22Rv1 (cell line): ENCODE results near the gene TSPAN9.

Source experiments
- H3K27ac ChIP-seq: fragments of 450-650 bp; 2 replicates; pipeline ENCODE4 v1.5.1; 2017
- CTCF ChIP-seq: fragments of 450-650 bp; IDR thresholded peaks from 2 replicates; pipeline ENCODE4 v1.5.1; 2017; ENCODE audit warnings: mild to moderate bottlenecking
- ZFX ChIP-seq: fragments of 450-650 bp; IDR thresholded peaks from 2 replicates; pipeline ENCODE4 v1.6.1; 2017; ENCODE audit warnings: antibody characterized with exemption, borderline replicate concordance

TSPAN9 gene

GRCh38 chr12:3225796-3226180 is 148.6 kb downstream of the TSPAN9 start:
- no peak overlapping the region for H3K27ac ChIP-seq
- TF ChIP-seq CTCF (no peak), ZFX (no peak)

- no peak overlapping the region for H3K27ac ChIP-seq
- no peak for TF ChIP-seq CTCF
- TF ChIP-seq ZFX: no peak
Observed at GRCh38 chr12:3226264-3226663, 149.1 kb downstream of the TSPAN9 start.

- no peak for TF ChIP-seq ZFX
- TF ChIP-seq CTCF: no peak
- H3K27ac ChIP-seq: no peak overlapping the region
Observed at GRCh38 chr12:3227076-3227975, 150.1 kb downstream of the TSPAN9 start.

- TF ChIP-seq CTCF (no peak), ZFX (no peak)
- no peak overlapping the region for H3K27ac ChIP-seq
Observed at GRCh38 chr12:3228552-3228951, 151.4 kb downstream of the TSPAN9 start.

- H3K27ac ChIP-seq: no peak overlapping the region
- TF ChIP-seq ZFX: no peak
- no peak for TF ChIP-seq CTCF
Observed at GRCh38 chr12:3229577-3229976, 152.4 kb downstream of the TSPAN9 start.

GRCh38 chr12:3230758-3231375 is 153.7 kb downstream of the TSPAN9 start:
- no peak for TF ChIP-seq CTCF
- TF ChIP-seq ZFX: no peak
- H3K27ac ChIP-seq: no peak overlapping the region

GRCh38 chr12:3231399-3231876 is 154.3 kb downstream of the TSPAN9 start:
- TF ChIP-seq ZFX (no peak), CTCF (no peak)
- no peak overlapping the region for H3K27ac ChIP-seq
